RPMI7951 (cell line): ENCODE data around the gene ATOH7. TPM values are rescaled to one million over a fixed set of nuclear protein-coding genes. Genes with fewer than 3 reads are reported as not detected.
"Not testable (repeated sequence)": the region's sequence is repeated elsewhere in the genome, so short reads cannot be mapped to it uniquely, and the experiment has no call there.

Experiments used
- DNase-seq: peaks from one replicate; pipeline ENCODE4 v3.0.0-alpha.2; 2012; ENCODE audit warnings: low read depth
- total RNA-seq: library from RNA; depleted of rRNA; stranded (reverse); fragments of >200 nt; shearing (Covaris generic); gene quantifications from 2 replicates; pipeline ENCODE4 v1.2.3, GENCODE V29; 2014

The ATOH7 gene
- total RNA-seq, 1 experiment from 2014 or later, result not detected

- no peak for DNase-seq
Observed at GRCh38 chr10:68237173-68237572, 5.3 kb upstream of the ATOH7 start.

DNA sequence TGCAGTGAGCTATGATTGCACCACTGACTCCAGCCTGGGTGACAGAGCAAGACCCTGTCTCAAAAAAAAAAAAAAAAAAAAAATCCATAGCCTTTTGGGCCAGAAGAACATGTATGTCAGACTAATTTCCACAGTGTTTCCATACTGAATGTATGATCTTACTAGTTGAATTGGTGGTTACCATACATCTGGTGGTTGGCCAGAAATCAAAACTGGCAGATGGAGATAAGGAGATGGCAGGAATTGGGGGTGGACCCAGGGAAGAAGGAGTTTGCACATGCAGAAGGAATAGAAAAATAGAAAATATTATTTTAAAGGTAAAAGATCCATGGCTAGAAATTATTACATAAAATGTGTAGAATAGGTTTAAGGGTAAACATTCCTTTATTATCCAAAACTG is 3.7 kb upstream of the ATOH7 start:
- no peak for DNase-seq

- no peak for DNase-seq
Observed at GRCh38 chr10:68235111-68235510, 3.2 kb upstream of the ATOH7 start.

- DNase-seq, result no peak
Observed at GRCh38 chr10:68233046-68233445, 1.1 kb upstream of the ATOH7 start.

DNA sequence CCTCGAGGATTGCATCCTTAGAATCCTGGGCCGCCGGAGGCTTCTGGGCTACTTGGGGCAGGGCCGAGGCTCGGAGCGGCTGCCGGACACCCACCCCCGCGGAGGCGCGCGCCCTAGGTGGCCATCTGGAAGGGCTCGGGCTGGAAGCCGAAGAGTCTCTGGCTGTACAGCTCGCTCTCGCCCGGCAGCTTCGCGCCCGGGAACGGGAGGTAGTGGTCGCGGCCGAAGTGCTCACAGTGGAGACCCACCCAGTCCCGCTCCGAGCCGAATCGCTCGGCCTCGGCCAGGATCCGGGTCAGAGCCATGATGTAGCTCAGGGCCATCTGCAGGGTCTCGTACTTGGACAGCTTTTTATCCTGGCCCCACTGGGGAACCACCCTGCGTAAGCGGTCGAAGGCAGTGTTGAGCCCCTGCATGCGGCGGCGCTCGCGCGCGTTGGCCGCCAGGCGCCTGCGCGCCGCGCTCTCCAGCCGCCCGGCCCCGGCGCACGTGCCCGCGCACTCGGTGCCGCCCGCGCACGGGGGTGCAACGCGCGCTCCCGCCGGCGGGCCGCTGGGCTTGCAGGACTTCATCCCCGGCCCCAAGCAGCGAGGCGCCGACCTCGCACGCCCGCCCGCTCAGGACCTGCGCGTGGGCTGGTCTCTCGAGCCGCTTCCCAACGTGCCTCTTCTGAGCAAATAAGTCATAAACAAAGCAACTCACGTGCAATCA is 652 bp downstream of the ATOH7 start:
- DNase-seq, result peak; percentile 69

DNA sequence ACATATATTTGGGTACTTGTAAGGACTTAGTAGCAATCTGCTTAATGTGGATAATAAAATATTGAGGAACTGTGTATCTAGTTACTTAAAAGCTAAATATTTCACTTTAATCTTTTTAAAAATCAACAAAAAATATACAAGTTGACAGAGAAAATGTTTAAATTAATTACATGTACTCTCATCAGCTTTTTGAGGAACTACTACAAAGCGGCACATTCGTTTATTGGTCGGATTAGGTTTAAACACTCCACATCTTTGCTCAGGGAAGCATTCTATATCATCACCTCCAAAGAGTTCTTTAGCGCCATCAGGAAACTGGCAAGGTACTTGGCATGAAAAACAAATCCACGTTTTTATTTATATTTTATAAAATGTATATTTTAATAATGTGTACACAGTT is 1.6 kb downstream of the ATOH7 start:
- no peak for DNase-seq

DNA sequence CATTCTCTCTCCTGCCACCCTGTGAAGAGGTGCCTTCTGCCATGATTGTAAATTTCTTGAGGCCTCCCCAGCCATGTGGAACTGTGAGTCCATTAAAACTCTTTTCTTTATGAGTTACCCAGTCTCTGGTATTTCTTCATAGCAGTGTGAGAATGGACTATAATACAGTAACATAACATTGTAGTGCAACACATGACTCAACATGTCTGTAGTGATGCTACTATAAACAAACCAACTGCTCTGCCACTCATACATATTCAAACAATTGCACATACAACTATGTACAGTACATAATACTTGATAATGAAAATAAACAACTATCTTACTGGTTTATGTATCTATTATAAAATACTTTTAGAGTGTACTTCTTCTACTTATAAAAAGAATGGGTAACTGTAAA is 7.1 kb downstream of the ATOH7 start:
- DNase-seq, result no peak

- no peak for DNase-seq
Observed at GRCh38 chr10:68223535-68224165, 8.3 kb downstream of the ATOH7 start.

- DNase-seq, result no peak
Observed at GRCh38 chr10:68222391-68222790, 9.5 kb downstream of the ATOH7 start.

DNA sequence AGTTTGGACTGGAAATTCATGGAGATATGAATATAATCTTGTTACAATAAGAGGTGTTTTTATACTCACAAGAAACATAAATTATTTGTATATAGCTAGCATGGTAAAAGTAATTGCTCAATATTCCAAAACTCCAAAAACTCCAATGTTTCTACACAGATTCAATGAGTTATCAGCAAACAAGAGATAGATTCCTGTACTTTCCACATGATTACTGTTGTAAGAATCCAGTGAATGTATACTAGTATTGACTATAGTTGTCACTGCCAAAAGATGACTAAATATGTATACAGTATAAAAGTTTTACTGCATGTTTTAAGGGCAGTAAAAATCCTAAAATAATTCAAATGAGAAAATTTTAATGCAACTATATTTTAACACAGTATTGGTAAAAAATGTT is 10.7 kb downstream of the ATOH7 start:
- DNase-seq, result no peak

DNA sequence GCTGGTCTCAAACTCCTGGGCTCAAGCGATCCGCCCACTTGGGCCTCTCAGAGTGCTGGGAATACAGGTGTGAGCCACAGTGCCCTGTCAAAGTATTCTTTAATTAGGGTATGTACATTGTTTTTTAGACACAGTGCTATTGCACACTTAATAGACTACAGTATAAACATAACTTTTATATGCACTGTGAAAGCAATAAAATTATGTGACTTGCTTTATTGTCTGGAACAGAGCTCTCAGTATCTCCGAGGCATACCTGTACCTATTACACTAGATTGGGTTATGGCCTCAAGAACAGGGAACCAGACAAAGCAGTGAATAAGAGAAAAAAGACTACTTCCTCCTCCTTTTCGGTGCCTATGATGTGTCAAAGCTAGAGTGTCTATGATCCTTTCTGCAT is 13.1 kb downstream of the ATOH7 start:
- DNase-seq, result no peak

DNA sequence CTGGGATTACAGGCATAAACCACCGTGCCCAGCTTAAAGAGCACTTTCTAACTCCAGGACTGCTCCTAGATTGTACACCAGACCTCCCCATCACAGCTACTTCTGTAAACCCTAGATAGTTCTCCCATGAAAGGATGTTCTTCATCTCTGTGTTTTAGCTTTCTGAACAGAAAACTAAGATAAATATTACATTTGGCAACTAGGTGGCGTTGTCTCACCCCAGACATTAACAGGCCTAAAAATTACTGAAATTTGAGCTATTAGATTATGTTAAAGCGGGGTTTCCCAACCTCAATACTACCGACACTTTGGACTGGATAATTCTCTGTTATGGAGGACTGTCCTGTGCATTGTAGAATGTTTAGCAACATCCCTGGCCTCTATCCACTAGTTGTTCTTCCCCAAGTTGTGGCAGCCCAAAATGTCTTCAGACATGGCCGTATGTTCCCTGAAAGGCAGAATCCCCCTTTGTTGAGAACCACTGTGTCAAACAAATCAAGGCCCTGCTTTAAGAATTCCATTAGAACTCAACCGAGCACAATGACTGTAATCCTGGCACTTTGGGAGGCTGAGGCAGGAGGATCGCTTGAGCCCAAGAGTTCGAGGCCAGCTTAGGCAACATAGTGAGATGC is 19.1 kb downstream of the ATOH7 start:
- DNase-seq, result peak; percentile 28

DNA sequence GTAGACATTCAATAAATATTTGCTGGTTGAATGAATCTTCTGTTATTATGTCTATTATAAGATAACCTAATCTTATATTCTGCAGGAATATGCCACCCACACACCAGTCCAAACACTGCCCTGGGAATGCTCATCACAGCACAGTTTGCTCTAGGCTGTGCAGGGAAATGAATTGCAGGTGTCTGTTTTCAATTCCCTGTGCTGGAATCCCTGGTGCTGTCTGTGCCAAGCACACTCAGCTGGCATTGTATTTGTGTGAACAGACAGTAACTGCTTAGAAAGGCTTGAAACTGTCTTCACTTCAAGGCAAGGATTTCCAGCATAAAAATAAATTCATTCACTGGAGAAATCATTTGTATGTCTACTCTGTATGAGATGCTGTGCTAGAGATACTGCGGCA is 20.2 kb downstream of the ATOH7 start:
- no peak for DNase-seq

DNA sequence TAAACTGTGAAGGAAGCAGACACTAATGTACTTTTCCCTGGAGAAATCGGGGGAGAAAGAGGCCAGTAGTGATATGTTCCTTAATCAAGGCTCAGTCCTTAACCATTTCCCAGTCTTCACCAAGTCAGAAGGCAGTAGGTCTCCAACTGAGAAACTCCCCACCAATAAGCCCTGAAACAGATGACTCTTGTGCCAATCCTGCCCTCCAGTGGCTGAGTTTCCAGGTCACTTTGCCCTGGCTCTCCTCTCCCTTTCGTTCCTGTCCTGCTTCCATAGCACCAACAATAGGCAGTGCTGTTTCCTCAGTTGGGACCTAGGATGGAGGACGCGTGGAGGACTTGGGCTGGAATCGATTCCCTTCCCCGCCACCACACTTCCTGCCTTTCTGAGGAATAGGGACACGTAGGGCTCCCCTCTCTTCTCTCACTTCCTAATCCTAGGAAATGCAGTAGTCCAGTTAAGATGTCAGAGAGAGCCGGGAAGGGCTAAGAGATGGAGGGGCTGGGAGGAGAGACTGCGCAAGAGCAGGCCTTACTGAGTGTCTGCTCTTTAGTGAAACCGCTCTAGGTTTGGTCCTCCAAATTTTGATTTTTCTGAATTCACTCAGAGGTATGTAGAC is 23.4 kb downstream of the ATOH7 start:
- peak; percentile 69 for DNase-seq

- peak; percentile 47 for DNase-seq
Observed at GRCh38 chr10:68202960-68203353, 29.0 kb downstream of the ATOH7 start.

GRCh38 chr10:68196701-68197100 is 35.2 kb downstream of the ATOH7 start:
- DNase-seq, result no peak

DNA sequence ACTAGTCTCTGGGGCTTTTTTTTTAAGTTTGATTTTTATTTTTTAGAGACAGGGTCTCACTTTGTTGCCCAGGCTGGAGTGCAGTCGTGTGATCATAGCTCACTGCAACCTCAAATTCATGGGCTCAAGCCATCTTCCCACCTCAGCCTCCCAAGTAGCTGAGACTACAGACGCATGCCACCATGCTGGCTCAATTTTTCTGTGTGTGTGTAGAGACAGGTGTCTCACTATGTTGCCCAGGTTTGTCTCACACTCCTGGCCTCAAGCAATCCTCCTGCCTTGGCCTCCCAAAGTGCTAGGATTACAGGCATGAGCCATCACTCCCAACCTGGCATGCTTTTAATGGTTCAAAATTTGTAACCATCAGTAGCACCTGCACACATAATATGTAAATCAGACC is 36.1 kb downstream of the ATOH7 start:
- DNase-seq, result not testable (repeated sequence)

DNA sequence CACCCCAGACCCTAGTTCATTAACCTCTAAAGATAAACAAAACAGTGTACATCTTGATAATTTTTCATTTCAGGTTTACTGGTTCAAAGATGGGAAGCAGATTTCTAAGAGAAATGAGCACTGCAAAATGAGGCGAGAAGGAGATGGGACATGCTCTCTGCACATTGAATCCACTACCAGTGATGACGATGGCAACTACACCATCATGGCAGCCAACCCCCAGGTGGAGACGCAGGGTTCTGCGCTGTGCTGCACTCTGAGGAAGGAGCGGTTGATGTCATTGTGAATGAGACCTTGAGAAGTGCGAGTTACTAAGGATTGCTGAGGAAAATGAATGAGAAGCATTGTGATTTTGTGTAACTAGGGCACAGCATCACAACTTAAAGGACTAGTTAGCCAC is 37.6 kb downstream of the ATOH7 start:
- no peak for DNase-seq

GRCh38 chr10:68192113-68192512 is 39.8 kb downstream of the ATOH7 start:
- DNase-seq, result no peak

- DNase-seq, result no peak
Observed at GRCh38 chr10:68188835-68189234, 43.1 kb downstream of the ATOH7 start.

DNA sequence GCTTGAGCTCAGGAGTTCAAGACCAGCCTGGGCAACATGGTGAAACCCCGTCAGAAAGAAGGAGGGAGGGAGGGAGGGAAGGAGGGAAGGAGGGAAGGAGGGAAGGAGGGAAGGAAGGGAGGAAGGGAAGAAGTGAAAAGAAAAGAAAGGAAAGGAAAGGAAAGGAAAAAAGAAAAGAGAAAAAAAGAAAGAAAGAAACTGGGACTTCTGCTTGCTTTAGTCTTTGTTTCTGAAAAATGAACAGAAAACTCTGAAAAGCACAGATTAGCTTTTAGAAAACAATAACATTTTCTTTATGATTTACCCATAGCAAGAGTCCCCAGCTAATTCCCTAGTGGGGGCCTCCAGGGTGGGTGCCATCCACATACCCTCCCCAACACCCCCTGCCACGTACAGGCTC is 46.8 kb downstream of the ATOH7 start:
- no peak for DNase-seq

DNA sequence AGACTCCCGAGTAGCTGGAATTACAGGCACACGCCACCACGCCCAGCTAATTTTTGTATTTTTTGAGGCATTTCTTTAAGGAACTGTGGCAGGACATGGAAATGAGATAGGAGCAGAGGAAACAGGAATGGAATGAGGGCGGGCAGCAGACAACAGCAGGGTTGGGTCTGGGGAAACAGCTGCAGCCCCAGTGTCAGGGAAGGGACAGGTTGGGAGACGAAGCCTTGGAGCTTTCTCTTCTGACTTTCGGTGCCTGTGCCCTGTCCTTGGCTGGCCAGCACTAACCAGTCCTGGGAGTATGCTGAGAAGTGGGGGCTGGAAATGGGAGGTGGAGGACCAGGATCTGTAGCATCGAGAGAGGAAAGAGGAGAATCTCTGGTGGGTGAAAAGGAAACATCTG is 47.4 kb downstream of the ATOH7 start:
- DNase-seq, result no peak
